ENCODE results near the gene RPGR.

RPGR gene

DNA sequence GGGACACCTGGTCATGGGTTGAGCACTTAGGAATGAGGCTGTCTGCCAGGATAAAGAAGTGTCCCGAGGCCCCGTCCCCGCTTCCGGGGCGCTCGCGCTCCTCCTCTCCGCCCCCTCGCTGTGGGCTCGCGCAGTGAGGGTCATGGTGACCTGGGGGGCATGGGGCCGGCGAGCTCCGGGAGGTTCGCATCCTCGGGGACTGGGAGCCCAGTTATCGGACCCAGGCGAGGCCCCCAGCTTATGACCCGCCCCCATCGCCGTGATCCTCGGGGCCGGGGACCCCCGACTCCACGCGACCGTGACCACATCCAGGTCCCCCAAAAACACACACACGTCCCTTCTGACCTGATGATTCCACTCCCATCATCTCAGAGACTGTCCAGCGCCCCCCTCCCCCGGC is 71.3 kb downstream of the RPGR start:
- no peak for DNase-seq

DNA sequence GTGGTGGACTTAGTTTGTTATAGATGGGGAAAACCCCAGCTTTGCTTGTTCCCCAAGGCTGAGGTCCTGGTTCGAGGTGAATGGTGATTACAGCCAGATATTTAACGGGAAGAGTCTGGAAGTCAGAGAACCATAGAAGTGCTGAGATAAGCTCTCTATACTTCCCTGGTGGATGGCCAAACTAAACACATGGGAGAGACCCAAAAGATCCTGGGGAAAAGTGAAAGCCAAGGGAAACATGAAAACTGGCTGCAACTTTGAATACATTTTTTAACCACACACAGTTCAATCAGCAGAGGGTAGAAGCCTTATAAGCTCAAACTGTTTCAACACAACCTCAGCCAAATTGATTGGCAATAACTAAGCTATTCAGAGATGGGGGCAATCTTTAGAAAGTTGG is 77.3 kb downstream of the RPGR start:
- no peak for DNase-seq

DNA sequence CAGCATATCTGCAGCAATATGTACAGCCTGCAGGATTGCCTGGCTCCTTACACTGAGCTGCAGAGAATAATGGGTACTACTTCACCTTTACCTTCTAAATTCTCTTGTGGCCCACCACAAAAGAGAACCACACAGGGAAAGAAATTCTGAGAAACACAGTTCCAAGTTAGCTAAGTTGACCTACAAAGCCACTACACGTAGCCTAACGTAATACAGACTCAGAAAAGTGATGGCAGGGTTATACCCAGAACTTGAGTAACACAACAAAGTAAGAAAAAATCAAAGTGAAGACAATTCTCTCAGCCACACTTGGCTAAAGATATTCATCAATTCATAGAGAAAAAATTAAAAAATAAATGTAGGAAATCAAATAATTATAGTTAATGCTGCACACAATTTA is 80.3 kb downstream of the RPGR start:
- no peak for DNase-seq

DNA sequence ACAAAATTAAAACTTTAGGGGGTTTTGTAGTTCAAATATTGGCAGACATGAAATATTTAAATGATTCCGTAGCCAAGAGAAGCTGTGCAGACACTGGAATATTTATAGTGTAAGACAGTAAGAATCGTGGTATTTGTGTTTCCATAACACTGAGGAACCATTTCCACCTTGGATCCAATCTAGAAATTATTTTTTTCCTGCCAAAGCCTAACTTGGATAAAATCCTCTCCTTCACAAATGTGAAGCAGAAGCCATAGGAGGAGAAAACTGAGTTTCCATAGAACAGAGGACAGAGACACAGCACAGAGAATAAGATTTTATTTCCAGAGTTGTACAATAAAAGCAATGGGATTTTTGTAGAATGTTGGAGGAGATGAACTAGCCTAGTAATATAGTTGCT is 86.8 kb downstream of the RPGR start:
- DNase-seq, result no peak

DNA sequence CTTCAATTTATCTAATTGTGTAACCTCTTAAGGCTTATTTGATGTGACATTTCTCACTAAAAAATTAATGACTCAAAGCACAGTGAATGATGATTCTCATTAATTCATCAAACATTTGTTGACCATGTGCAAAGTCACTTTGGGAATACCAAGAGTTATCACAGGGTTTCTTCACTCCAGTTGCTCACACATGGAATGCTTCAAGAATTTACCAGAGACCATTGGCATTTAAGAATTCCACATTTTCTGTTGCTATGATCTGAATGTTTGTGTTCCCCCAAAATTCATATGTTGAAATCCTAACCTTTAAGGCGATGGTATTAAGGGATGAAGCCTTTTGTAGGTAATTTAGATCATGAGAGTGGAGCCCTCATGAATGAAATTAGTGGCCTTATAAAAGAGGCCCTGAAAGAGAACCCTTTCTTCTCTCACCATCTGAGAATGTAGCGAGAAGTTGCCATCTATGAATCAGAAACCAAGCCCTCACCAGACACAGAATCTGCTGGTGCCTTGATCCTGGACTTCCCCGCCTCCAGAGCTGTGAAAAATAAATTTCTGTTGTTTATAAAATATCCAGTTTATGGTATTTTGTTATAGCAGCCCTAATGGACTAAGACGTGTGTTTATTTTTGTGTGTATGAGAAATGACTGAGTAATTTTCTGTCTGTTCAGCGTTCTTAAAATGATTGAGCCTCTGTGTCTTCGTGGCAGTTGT is 90.3 kb downstream of the RPGR start:
- DNase-seq, result no peak

DNA sequence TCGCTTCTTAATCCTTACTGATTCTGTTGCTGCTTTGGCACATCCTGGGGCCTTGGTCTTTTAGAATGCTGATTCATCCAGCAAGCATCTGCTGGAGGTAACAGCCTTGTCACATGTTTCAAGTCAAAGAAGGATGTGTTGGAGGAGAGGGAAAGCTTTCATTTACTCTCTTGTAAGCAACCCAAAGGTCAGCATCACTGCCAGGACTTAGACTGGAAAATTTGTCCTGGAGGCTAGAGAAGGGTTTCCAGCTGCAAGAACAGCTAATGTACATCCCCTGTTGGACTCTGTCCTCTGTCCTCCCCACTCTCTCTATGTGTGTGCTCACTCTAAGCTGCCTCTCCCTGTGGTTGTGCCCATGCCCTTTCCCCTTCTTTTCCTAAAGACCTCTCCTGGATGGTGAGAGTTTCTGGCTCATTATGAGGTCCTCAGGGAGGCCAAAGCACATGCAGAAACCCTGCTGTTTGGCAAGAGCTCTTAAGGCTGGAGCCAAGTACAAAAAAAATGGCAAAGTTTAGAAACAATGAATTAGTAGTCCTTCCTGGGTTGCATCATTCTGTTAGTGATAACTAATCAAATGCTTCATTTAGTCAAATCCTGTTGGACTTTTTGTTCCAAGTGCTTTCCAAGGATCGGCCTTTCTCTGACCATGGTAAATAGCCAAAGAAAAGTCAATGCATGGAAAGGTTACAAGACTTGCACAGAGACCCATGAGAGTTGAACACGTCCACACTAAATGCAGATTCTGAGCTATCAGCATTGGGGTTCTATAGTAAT is 93.2 kb downstream of the RPGR start:
- no peak for DNase-seq

DNA sequence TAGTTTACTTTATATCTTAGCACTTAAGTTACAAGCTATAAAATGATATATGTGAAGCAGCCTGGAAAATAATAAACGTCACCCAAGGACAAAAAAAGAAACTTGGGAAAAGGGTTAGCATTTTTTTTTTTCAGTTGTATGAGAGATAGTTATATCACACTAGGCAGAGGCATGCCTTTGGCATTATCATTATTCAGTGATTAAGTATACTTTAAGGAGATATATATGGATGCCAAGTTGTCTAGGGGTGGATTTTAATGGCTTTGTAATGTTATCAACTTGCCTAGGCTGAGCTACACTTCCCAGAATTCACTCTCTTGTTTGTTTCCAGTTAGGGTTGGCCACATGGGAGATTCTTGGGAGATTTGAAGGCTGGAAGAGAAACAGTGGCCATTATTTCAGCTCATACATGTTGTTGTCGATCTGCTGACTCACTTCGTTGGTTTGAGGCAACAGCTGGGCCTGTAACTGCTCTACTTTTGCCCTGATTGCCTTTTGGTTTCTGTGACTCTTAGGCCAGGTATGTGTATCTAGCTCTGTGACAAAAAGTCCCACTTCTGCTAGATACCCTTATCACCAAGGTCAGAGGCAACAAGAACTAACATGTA is 95.1 kb downstream of the RPGR start:
- DNase-seq, result peak; percentile 7

DNA sequence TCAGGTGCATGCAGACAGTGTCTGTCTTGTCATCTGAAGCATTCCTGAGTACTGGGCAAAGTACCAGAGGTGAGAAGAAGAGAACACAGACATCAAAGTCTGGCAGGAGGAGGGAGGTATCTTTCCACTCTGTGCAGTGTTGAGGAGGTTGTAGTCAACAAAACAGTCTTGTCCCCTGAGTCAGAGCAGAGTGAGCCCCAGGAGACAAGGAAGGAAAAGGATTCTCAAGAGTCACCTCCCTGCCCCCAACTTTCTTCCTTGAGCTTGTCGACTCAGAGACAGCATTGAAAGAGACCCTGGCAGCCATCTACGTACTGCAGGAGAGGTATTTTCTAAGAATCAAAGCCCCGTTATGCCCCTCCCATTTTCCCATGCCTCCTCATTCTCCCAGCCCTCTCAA is 102.2 kb downstream of the RPGR start:
- DNase-seq, result no peak

DNA sequence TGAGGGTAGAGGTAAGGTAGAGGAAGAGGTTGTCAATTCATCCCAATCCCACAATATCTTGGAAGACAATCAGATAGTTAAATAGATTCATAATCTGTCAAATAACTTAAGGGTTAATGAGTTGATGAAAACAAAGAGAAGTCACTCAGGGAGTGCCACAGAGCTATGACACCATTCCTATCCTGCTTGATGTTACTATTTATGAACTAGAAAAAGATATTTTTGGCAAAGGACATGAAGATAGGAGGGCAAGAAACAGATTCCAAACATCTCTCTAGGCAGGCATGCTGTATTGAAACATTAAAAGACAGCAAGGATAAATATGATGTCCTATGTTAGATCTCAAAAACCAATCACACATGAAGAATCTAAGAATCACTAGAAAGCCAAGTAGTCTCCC is 103.1 kb downstream of the RPGR start:
- no peak for DNase-seq

DNA sequence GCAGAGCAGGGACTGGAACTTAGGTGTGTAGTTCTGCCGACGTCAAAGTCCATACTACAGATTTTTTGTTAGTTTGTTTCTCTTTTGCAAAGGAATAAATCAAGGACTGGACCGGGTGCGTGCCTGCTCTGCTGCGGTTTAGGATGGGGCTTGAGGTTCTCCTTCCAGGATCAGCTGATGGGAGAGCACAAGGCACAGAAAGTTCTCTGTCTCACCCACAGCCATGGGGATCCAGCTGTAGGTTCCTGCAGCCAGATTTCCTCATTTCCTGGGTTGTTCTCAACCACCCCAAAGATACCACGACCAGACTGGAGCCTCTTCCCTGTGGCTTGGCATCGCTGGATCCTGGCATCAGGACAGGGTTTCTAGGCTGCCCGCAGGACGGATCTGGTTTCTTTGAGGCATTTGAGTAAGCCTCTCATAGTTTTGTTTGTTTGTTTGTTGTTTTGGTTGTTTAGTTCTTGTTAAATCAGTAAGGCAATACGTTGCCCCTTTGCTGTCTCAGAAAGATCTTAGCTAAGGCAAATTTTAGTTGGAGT is 105.8 kb downstream of the RPGR start:
- no peak for DNase-seq

DNA sequence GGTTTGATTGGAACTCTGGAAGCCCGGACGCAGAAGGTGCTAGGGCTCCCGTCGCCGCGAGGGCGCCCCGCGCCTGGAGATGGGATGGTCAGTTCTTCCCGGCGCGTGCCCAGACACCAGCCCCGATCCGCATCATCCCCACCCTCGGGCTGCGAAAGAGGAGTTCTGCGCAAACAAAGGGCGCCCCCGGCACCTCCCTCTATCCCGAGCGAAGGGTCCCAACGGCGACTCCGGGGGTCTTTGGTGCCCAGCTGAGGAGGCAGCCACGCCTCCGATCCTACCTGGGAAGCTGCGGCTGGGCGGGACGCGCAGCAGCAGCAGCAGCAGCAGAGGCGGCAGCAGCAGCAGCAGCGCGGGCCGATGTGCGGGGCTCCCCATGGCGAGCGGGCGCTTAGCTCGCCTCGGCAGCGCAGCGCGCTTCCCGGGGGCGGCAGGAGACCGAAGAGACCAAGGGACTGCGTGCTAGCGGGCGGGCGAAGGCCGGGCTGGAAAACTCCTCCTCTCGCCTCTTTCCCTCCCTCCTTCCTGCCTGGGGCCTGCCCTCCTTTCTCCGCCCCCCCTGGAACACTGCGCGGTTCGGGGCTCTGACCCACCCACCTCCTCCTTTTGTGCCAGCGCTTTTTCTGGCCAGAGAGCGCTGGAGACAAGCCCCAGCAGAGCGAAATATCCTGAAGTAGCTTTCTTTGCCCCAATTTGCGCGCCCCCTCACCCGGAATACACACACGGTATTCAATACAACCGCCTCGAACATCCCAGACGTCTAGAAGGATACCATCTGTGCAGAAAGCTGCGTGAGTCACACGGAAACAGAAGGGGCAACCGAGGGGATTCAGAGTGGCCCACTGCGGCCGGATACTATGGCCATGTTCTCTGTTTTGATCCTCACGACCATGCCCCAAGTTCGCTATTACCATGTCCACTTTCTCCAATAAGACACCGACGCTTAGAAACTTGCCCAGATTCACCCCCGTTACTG is 106.6 kb downstream of the RPGR start, which contains the start of gene SRPX:
SRPX (minus strand) TSS at position 457 of the 976 bp plus-strand sequence; CDS start at position 378, 79 bp downstream.
- DNase-seq, result no peak

DNA sequence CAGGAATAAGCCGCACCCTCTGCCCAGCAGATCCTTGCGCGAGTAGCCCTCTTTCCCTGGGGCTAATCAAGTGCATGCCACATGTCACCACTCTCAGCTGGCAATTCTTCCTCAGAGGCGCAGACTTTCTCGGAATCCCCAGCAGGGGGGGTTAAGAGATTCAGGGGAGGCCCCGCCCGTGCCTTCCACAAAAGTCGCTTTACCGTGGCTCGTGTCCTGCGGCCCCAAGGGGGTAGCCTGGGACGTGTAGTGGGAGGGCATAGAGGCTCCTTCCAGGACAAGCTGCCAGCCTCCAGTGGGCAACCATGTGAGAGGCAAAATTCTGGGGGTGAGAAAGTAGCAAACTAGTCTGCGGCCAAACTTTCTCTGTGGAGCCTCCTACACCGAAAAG is 107.3 kb downstream of the RPGR start:
- DNase-seq, result peak; percentile 43

All from OCI-M1 (cell line).